VCaP (cell line): ENCODE measurements around the gene SPINT2.
A peak's percentile ranks its signal among the peaks of the same experiment; 100 is the strongest.

ENCODE experiments used
- H3K27ac ChIP-seq: fragments of 450-650 bp; 2 replicates; pipeline ENCODE4 v1.5.1; 2017
- CTCF ChIP-seq: fragments of 450-650 bp; conservative IDR thresholded peaks from 2 replicates; pipeline ENCODE4 v1.5.1; 2017; ENCODE audit warnings: mild to moderate bottlenecking, moderate library complexity

SPINT2 gene

GRCh38 chr19:38293281-38293680 is 28.9 kb downstream of the SPINT2 start:
- no peak for TF ChIP-seq CTCF
- H3K27ac ChIP-seq, result peak overlapping the region; percentile 98; the same call in 1 of the 2 replicates

GRCh38 chr19:38294090-38294489 is 29.7 kb downstream of the SPINT2 start:
- peak overlapping the region; percentile 9; the same call in 1 of the 2 replicates for H3K27ac ChIP-seq
- no peak for TF ChIP-seq CTCF

GRCh38 chr19:38298821-38299680 is 34.7 kb downstream of the SPINT2 start:
- no peak for TF ChIP-seq CTCF
- peak overlapping the region; percentile 91 for H3K27ac ChIP-seq

GRCh38 chr19:38303517-38304351 is 39.4 kb downstream of the SPINT2 start, which contains the start of gene C19orf33:
TSS of gene C19orf33 (plus strand) at chr19:38304251. CDS start at chr19:38304262, 11 bp downstream.
- H3K27ac ChIP-seq, result peak within 1 kb of the TSS; percentile 14; the same call in 1 of the 2 replicates

GRCh38 chr19:38304352-38304865 is 40.0 kb downstream of the SPINT2 start:
- 0 out of 2 replicates have a peak overlapping the region, but pooled peaks have one; percentile 14 for H3K27ac ChIP-seq
- no peak for TF ChIP-seq CTCF

More at GRCh38 chr19:38303517-38304351, 39.4 kb downstream of the SPINT2 start, which contains the start of gene C19orf33:
- TF ChIP-seq CTCF, result no peak

GRCh38 chr19:38304866-38305429 is 40.6 kb downstream of the SPINT2 start:
- peak overlapping the region; percentile 14; the same call in 1 of the 2 replicates for H3K27ac ChIP-seq
- TF ChIP-seq CTCF, result no peak
